ACC112 (cell line): ENCODE measurements around the gene TNKS1BP1.

Source experiments
- H2AFZ ChIP-seq: fragments of 200-600 bp; sonication (generic); one replicate; pipeline ENCODE4 v1.6.0; 2017; ENCODE audit warnings: antibody characterized with exemption, low read length; ENCODE audit not compliant: unreplicated experiment
- H3K27ac ChIP-seq: fragments of 200-600 bp; sonication (generic); 2 replicates; pipeline ENCODE4 v1.5.1; 2014; ENCODE audit warnings: low read depth, mild to moderate bottlenecking, antibody characterized with exemption, low read length, moderate library complexity
- H3K27me3 ChIP-seq: fragments of 200-600 bp; sonication (generic); 2 replicates; pipeline ENCODE4 v1.6.1; 2014; ENCODE audit warnings: mild to moderate bottlenecking, antibody characterized with exemption, low read length, moderate library complexity, mixed read lengths; ENCODE audit not compliant: insufficient read depth
- H3K36me3 ChIP-seq: fragments of 200-600 bp; sonication (generic); 2 replicates; pipeline ENCODE4 v1.6.1; 2016; ENCODE audit warnings: mild to moderate bottlenecking, antibody characterized with exemption, low read length, moderate library complexity, mixed read lengths; ENCODE audit not compliant: insufficient read depth
- H3K4me1 ChIP-seq: fragments of 200-600 bp; sonication (generic); one replicate; pipeline ENCODE4 v1.6.1; 2016; ENCODE audit warnings: low read length, mixed read lengths; ENCODE audit not compliant: insufficient read depth, unreplicated experiment, control insufficient read depth
- H3K4me3 ChIP-seq: fragments of 200-600 bp; sonication (generic); 2 replicates; pipeline ENCODE4 v1.5.1; 2014; ENCODE audit warnings: mild to moderate bottlenecking, low read depth, low read length
- H3K79me2 ChIP-seq: fragments of 200-600 bp; sonication (generic); one replicate; pipeline ENCODE4 v1.6.0; 2016; ENCODE audit warnings: low read length; ENCODE audit not compliant: control insufficient read depth, unreplicated experiment, insufficient read depth

The TNKS1BP1 gene

DNA sequence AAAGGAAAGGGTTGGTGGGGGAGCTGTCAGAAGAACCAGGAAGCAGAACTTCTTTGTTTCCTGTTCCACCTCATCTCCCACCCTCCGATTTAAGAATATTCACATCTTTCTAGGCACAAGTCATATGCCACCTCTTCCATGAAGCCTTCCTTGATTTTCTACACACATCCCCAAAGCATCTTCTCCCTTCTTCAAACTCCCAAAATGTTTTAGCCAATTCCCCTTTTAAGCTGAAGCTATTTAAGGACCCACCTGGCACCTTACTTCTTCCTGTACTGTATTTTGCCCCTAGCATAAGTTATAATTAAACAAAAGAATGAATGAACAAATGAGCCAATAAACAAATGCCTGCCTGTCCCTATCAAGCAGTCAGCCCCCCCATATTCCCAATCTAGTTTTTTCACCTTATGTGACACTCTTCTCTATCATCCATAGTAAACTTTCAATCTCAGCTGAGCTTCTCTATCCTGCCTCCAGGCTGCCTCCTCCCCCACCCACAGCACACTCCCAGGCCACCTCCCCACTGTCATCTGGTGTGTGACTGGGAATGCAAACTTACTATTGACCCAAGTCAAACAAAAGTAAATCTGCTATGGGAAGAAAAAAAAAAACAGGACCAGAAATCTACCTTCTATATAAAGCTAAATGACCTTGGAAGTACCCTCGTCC is 3.9 kb downstream of the TNKS1BP1 start:
- peak overlapping the region; percentile 91 for H3K27ac ChIP-seq

GRCh38 chr11:57320067-57320718 is 4.6 kb downstream of the TNKS1BP1 start:
- H2AFZ ChIP-seq, result no peak overlapping the region
- H3K4me1 ChIP-seq, result peaks cover 42% of the 10 kb centered on the region
- peak overlapping the region; percentile 95; the same call in 1 of the 2 replicates for H3K4me3 ChIP-seq
- no peaks in the 10 kb centered on the region for H3K27me3 ChIP-seq
- no peak overlapping the region for H3K27ac ChIP-seq
- H3K36me3 ChIP-seq, result peaks cover 11% of the 10 kb centered on the region; the same call in 1 of the 2 replicates
- peaks cover 52% of the 10 kb centered on the region for H3K79me2 ChIP-seq

More for the DNA sequence above, 3.9 kb downstream of the TNKS1BP1 start:
- peak overlapping the region; percentile 95 for H3K4me3 ChIP-seq
- H2AFZ ChIP-seq, result no peak overlapping the region
- H3K27me3 ChIP-seq, result no peaks in the 10 kb centered on the region
- peaks cover 52% of the 10 kb centered on the region for H3K79me2 ChIP-seq
- peaks cover 43% of the 10 kb centered on the region for H3K4me1 ChIP-seq
- H3K36me3 ChIP-seq, result peaks cover 11% of the 10 kb centered on the region; the same call in 1 of the 2 replicates

DNA sequence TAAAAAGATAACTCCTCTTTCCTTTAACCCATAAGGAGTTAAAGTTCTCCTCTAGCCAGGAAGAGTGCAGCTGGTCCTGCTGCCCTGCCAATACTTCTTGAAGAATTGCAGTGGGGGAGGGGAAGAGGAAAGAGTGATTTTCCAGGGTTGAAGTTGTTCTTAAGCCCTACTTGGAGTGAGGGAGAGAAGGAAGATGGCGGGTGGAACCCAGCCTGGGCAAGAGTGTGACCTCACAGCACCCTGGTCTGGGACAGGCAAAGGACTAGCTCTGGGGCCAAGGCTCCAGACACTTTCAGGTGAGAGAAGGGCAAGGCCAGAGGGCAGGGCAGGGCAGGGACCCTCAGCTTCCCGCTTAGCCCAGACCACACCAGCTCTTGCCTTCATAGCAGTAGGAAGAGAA is 6.6 kb downstream of the TNKS1BP1 start:
- no peaks in the 10 kb centered on the region for H3K27me3 ChIP-seq
- H3K27ac ChIP-seq, result no peak overlapping the region
- H3K4me1 ChIP-seq, result peaks cover 39% of the 10 kb centered on the region
- no peak overlapping the region for H2AFZ ChIP-seq
- H3K4me3 ChIP-seq, result no peak overlapping the region
- peaks cover 42% of the 10 kb centered on the region for H3K79me2 ChIP-seq
- peaks cover 11% of the 10 kb centered on the region; the same call in 1 of the 2 replicates for H3K36me3 ChIP-seq

DNA sequence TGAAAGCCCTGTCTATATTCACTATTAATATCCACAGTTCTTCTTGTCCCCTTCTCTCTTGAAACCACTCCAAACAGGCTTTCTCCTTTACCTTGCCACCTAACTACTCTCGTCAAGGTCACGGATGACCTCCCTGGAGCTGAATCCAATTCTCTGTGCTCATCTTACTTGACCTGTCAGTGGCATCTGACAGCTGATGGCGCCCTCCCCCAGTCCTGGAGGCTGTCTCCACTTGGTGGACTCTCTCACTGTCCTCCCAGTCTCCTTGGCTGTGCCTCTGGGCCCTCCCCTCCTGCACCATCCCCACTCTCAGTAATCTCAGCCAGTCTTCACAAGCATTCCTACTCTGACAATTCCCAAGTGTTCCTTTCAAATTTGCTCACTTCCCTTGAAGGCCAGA is 8.7 kb downstream of the TNKS1BP1 start:
- H3K27me3 ChIP-seq, result no peaks in the 10 kb centered on the region

GRCh38 chr11:57315491-57315890 is 9.3 kb downstream of the TNKS1BP1 start:
- Histone ChIP-seq H2AFZ (no peak overlapping the region), H3K4me3 (no peak overlapping the region), H3K27me3 (no peaks in the 10 kb centered on the region), H3K36me3 (peaks cover 11% of the 10 kb centered on the region; the same call in 1 of the 2 replicates), H3K4me1 (peaks cover 39% of the 10 kb centered on the region), H3K27ac (no peak overlapping the region), H3K79me2 (peaks cover 25% of the 10 kb centered on the region)

More for the DNA sequence above, 8.7 kb downstream of the TNKS1BP1 start:
- no peak overlapping the region for H3K27ac ChIP-seq
- peaks cover 11% of the 10 kb centered on the region; the same call in 1 of the 2 replicates for H3K36me3 ChIP-seq
- H3K4me3 ChIP-seq, result no peak overlapping the region
- H3K4me1 ChIP-seq, result peaks cover 39% of the 10 kb centered on the region
- H3K79me2 ChIP-seq, result peaks cover 28% of the 10 kb centered on the region
- H2AFZ ChIP-seq, result no peak overlapping the region

- H3K79me2 ChIP-seq, result peaks cover 30% of the 10 kb centered on the region
- no peak overlapping the region for H3K4me3 ChIP-seq
- H3K36me3 ChIP-seq, result peaks cover 20% of the 10 kb centered on the region; the same call in 1 of the 2 replicates
- no peak overlapping the region for H2AFZ ChIP-seq
- H3K4me1 ChIP-seq, result peaks cover 50% of the 10 kb centered on the region
- no peaks in the 10 kb centered on the region for H3K27me3 ChIP-seq
- no peak overlapping the region for H3K27ac ChIP-seq
These were observed 10.4 kb downstream of the TNKS1BP1 start for GRCh38 chr11:57314221-57314973.

DNA sequence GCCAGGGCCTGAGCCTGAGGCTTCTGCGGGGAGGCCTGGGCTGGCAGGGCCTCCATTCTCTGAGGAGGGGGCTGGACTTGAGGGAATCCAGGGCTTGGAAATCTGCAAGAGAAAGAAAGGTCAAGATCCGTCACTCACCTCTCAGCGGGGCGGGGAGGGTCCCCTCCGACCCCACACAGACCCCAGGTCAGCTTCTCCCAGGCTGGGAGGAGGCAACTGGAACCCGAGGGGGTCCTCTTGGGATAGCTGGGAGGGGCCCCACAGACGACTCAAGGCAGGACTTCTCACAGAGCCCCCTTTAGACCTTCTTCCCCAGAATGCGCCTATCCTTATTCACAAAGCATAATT is 11.0 kb downstream of the TNKS1BP1 start:
- H3K36me3 ChIP-seq, result peaks cover 25% of the 10 kb centered on the region; the same call in 1 of the 2 replicates
- H3K4me3 ChIP-seq, result no peak overlapping the region
- H3K27me3 ChIP-seq, result no peaks in the 10 kb centered on the region
- no peak overlapping the region for H3K27ac ChIP-seq
- H3K4me1 ChIP-seq, result peaks cover 55% of the 10 kb centered on the region
- H2AFZ ChIP-seq, result no peak overlapping the region
- peaks cover 32% of the 10 kb centered on the region for H3K79me2 ChIP-seq

DNA sequence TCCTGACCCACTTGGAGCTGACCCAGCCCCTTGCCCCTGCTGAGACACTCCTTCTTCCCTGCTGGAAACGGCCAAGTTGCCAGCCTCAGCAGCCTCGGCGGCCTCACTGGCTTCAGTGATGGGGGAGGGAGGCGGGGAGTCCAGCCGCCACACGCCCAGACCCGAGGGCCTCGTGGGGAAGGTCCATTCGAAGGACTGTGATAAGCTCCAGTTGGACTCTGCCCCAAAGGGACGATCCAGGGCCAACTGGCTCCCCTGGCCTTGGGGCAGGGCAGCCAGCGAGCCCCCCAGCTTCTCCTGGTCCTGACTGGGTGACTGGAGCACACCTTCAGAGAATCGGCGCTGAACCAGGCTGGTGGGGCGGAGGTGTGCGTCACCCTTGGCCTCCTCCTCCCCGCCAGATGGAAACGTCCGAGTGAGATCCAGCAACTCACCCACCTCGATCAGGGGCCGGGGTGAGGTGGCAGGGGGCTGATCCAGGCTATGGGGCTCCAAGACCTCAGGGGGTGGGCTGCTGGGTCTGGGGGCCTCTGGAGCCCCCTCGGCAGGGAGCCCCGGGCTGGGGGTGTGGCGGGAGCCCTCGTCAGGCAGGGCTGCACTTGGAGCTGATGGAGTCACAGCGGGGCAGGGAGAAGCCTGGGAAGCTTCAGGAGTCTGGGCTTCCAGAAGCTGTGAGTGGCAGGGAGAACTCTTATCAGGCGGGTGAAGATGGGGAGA is 11.5 kb downstream of the TNKS1BP1 start:
- peaks cover 25% of the 10 kb centered on the region; the same call in 1 of the 2 replicates for H3K36me3 ChIP-seq
- peaks cover 56% of the 10 kb centered on the region for H3K4me1 ChIP-seq
- H3K27ac ChIP-seq, result no peak overlapping the region

DNA sequence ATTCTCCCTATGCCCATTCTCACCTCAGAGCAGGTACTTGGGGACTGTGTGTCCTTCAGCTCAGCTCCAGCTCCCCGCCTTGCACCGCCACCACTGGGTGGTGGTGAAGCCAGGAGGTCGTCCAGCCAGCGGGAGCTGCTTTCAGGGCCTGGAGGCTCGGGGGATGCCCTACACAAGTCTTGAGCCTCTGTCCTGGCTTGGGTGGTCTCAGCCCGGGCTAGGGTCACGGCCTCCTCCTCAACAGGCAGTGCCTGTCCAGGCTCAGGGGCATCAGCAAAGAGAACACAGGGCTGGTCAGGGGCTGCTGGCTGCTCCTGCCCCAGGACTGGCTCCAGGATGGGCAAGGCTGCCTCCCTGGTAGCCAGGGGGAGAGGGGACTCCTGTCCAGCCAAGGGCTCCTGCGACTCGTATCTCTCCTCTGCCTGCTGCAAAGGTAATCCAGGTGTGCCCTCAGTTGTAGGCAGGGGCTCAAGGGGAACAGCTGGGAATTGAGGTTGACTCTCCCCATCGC is 12.2 kb downstream of the TNKS1BP1 start:
- peaks cover 57% of the 10 kb centered on the region for H3K4me1 ChIP-seq
- no peak overlapping the region for H3K27ac ChIP-seq
- peaks cover 28% of the 10 kb centered on the region; the same call in 1 of the 2 replicates for H3K36me3 ChIP-seq
- H3K4me3 ChIP-seq, result no peak overlapping the region
- H3K79me2 ChIP-seq, result peaks cover 29% of the 10 kb centered on the region
- H2AFZ ChIP-seq, result no peak overlapping the region
- H3K27me3 ChIP-seq, result no peaks in the 10 kb centered on the region

More for the DNA sequence above, 11.5 kb downstream of the TNKS1BP1 start:
- Histone ChIP-seq H3K27me3 (no peaks in the 10 kb centered on the region), H3K4me3 (no peak overlapping the region), H2AFZ (no peak overlapping the region), H3K79me2 (peaks cover 29% of the 10 kb centered on the region)
